Mucosa of rectum (tissue), 2 donors: Measurements from ENCODE around the gene NOP56.
A peak's percentile ranks its signal among the peaks of the same experiment; 100 is the strongest.

Experiments
- H3K27ac ChIP-seq, 2 donors: one replicate each; pipeline ENCODE4 v1.7.0; 2013; ENCODE audit warnings: inconsistent platforms in 2 of 2, low read depth in 2 of 2, low read length in 2 of 2
- H3K27me3 ChIP-seq, 2 donors: one replicate each; pipeline ENCODE4 v1.7.0; 2013; ENCODE audit warnings: low read length in 2 of 2; ENCODE audit not compliant: control insufficient read depth in 2 of 2, insufficient read depth in 2 of 2
- H3K36me3 ChIP-seq, 2 donors: one replicate each; pipeline ENCODE4 v1.7.0; 2013; ENCODE audit warnings: low read length in 2 of 2; ENCODE audit not compliant: control insufficient read depth in 2 of 2, insufficient read depth in 2 of 2
- H3K4me1 ChIP-seq, 2 donors: one replicate each; pipeline ENCODE4 v1.7.0; 2013; ENCODE audit warnings: low read length in 2 of 2, mild to moderate bottlenecking in 1 of 2; ENCODE audit not compliant: control insufficient read depth in 2 of 2, insufficient read depth in 2 of 2
- H3K4me3 ChIP-seq, 2 donors: one replicate each; pipeline ENCODE4 v1.7.0; 2013; ENCODE audit warnings: low read length in 2 of 2
- H3K9ac ChIP-seq, 2 donors: one replicate each; pipeline ENCODE4 v1.7.0; 2013; ENCODE audit warnings: low read length in 2 of 2, low read depth in 1 of 2, mild to moderate bottlenecking in 1 of 2
- H3K9me3 ChIP-seq, 2 donors: one replicate each; pipeline ENCODE4 v1.7.0; 2013; ENCODE audit warnings: low read length in 2 of 2; ENCODE audit not compliant: control insufficient read depth in 2 of 2
- donor health status: healthy.
- donor health status: Normal muscosa, but diverticular disease.

The NOP56 gene

GRCh38 chr20:2657241-2657640 lies 4.8 kb downstream of the NOP56 start:
- H3K4me1 ChIP-seq: peaks cover 10 to 12% of the 10 kb centered on the region in 2 donors
- H3K27me3 ChIP-seq: no peaks in the 10 kb centered on the region
- no peak overlapping the region for H3K9ac ChIP-seq
- no peak overlapping the region for H3K4me3 ChIP-seq
- H3K27ac ChIP-seq: no peak overlapping the region
- H3K36me3 ChIP-seq: peaks cover 72 to 78% of the 10 kb centered on the region in 2 donors
- no peaks in the 10 kb centered on the region for H3K9me3 ChIP-seq

GRCh38 chr20:2657674-2658073 lies 5.2 kb downstream of the NOP56 start:
- H3K36me3 ChIP-seq: peaks cover 73 to 80% of the 10 kb centered on the region in 2 donors
- no peaks in the 10 kb centered on the region for H3K9me3 ChIP-seq
- H3K4me1 ChIP-seq: peaks cover 10 to 12% of the 10 kb centered on the region in 2 donors
- H3K27me3 ChIP-seq: no peaks in the 10 kb centered on the region
- no peak overlapping the region for H3K27ac ChIP-seq
- no peak overlapping the region for H3K4me3 ChIP-seq
- no peak overlapping the region for H3K9ac ChIP-seq

GRCh38 chr20:2658414-2659354 lies 6.3 kb downstream of the NOP56 start:
- peaks cover 73 to 80% of the 10 kb centered on the region in 2 donors for H3K36me3 ChIP-seq
- peaks cover 12 to 13% of the 10 kb centered on the region in 2 donors for H3K4me1 ChIP-seq

GRCh38 chr20:2659547-2659946 lies 7.1 kb downstream of the NOP56 start:
- Histone ChIP-seq H3K9ac (no peak overlapping the region), H3K27ac (no peak overlapping the region), H3K9me3 (no peaks in the 10 kb centered on the region), H3K27me3 (no peaks in the 10 kb centered on the region), H3K36me3 (peaks cover 72 to 73% of the 10 kb centered on the region in 2 donors), H3K4me3 (no peak overlapping the region), H3K4me1 (peaks cover 9 to 11% of the 10 kb centered on the region in 2 donors)

More at GRCh38 chr20:2658414-2659354, 6.3 kb downstream of the NOP56 start:
- H3K9me3 ChIP-seq: no peaks in the 10 kb centered on the region
- no peak overlapping the region for H3K27ac ChIP-seq
- H3K9ac ChIP-seq: no peak overlapping the region
- no peaks in the 10 kb centered on the region for H3K27me3 ChIP-seq
- no peak overlapping the region for H3K4me3 ChIP-seq

- Histone ChIP-seq H3K4me1 (peaks cover 11 to 13% of the 10 kb centered on the region in 2 donors), H3K27ac (peak overlapping the region; percentile 89 to 91), H3K36me3 (peaks cover 34 to 36% of the 10 kb centered on the region in 2 donors), H3K9ac (peak overlapping the region; percentile 80 to 82), H3K27me3 (no peaks in the 10 kb centered on the region), H3K4me3 (peak overlapping the region; percentile 88 to 89), H3K9me3 (no peaks in the 10 kb centered on the region)
Measured at GRCh38 chr20:2663364-2663886, 11.0 kb downstream of the NOP56 start.

- Histone ChIP-seq H3K9me3 (no peaks in the 10 kb centered on the region), H3K27ac (peak within 1 kb of the TSS; percentile 89 to 91), H3K4me1 (peaks cover 11 to 13% of the 10 kb centered on the region in 2 donors), H3K36me3 (peaks cover 28 to 29% of the 10 kb centered on the region in 2 donors), H3K9ac (peak within 1 kb of the TSS; percentile 80 to 82), H3K27me3 (no peaks in the 10 kb centered on the region), H3K4me3 (peak within 1 kb of the TSS; percentile 88 to 89)
Measured at GRCh38 chr20:2663887-2664719, 11.7 kb downstream of the NOP56 start, which contains the start of gene IDH3B. Gene IDH3B (minus strand): TSS chr20:2664216. CDS start chr20:2664188, 28 bp downstream.

GRCh38 chr20:2671977-2672376 lies 19.5 kb downstream of the NOP56 start:
- Histone ChIP-seq H3K4me3 (no peak overlapping the region), H3K36me3 (no peaks in the 10 kb centered on the region), H3K27me3 (no peaks in the 10 kb centered on the region), H3K4me1 (no peaks in the 10 kb centered on the region), H3K27ac (no peak overlapping the region), H3K9me3 (no peaks in the 10 kb centered on the region), H3K9ac (no peak overlapping the region)

- H3K4me1 ChIP-seq: no peaks in the 10 kb centered on the region
- no peaks in the 10 kb centered on the region for H3K27me3 ChIP-seq
- no peaks in the 10 kb centered on the region for H3K9me3 ChIP-seq
- H3K27ac ChIP-seq: no peak overlapping the region
- H3K9ac ChIP-seq: no peak overlapping the region
- H3K4me3 ChIP-seq: no peak overlapping the region
- no peaks in the 10 kb centered on the region for H3K36me3 ChIP-seq
Measured at GRCh38 chr20:2672446-2672845, 20.0 kb downstream of the NOP56 start.

GRCh38 chr20:2673453-2673852 lies 21.0 kb downstream of the NOP56 start:
- Histone ChIP-seq H3K4me1 (no peaks in the 10 kb centered on the region), H3K9me3 (no peaks in the 10 kb centered on the region), H3K36me3 (no peaks in the 10 kb centered on the region), H3K9ac (no peak overlapping the region), H3K27me3 (no peaks in the 10 kb centered on the region), H3K27ac (no peak overlapping the region), H3K4me3 (no peak overlapping the region)
